Thyroid gland (tissue), 4 donors: ENCODE measurements around the gene KCNA5. TPM values are rescaled to one million over a fixed set of nuclear protein-coding genes. Genes with fewer than 3 reads are reported as not detected.

Source experiments
- DNase-seq, 2 donors: peaks; one replicate each; pipeline ENCODE4 v3.0.0-alpha.2; 2019
- H3K27ac ChIP-seq, 3 donors: fragments of 200-600 bp; sonication (generic); 1 replicate in 2 of 3; 2 replicates in 1 of 3; pipeline ENCODE4 v1.5.1; 2016 to 2019; ENCODE audit warnings: mild to moderate bottlenecking in 1 of 3, moderate library complexity in 1 of 3
- H3K27me3 ChIP-seq: fragments of 200-600 bp; sonication (generic); one replicate; pipeline ENCODE4 v1.5.1; 2019
- H3K36me3 ChIP-seq, 2 donors: fragments of 200-600 bp; sonication (generic); one replicate each; pipeline ENCODE4 v1.5.1; 2016 to 2019
- H3K4me1 ChIP-seq, 2 donors: fragments of 200-600 bp; sonication (generic); one replicate each; pipeline ENCODE4 v1.5.1; 2017 to 2019
- H3K4me3 ChIP-seq, 3 donors: fragments of 200-600 bp; sonication (generic); replicated peaks in 1 of 3; 1 replicate in 2 of 3; 2 replicates in 1 of 3; pipeline ENCODE4 v1.5.1; 2016; ENCODE audit warnings: mild to moderate bottlenecking in 1 of 3
- H3K9me3 ChIP-seq: fragments of 200-600 bp; sonication (generic); one replicate; pipeline ENCODE4 v1.5.1; 2017
- POLR2A ChIP-seq, 2 donors: fragments of 450-650 bp; IDR thresholded peaks; one replicate each; pipeline ENCODE4 v1.6.1; 2017; ENCODE audit warnings: antibody characterized with exemption in 2 of 2, mild to moderate bottlenecking in 2 of 2, moderate library complexity in 1 of 2
- WGBS, 2 donors: methylation state at CpG; one replicate each; pipeline ENCODE4 v1.1.5; 2017; 5-methylcytosine and 5-hydroxymethylcytosine counted together
- intact Hi-C: fragments of 100-400 bp; cut with DNase I; formaldehyde crosslinking; loops from one replicate; pipeline ENCODE4 v1.15.1; 2023
- total RNA-seq, 4 donors: library from RNA; depleted of rRNA; stranded (reverse); fragments of >200 nt; gene quantifications; one replicate each; pipeline ENCODE4 v1.2.3, GENCODE V29; 2016
- TF ChIP-seq, protein P1 (sequence below), 6 experiments: fragments of 200-600 bp in 3 of 6; fragments of 450-650 bp in 3 of 6; sonication (generic) in 3 of 6; IDR thresholded peaks; one replicate each; pipeline ENCODE4 v1.5.1; 2016 to 2019; ENCODE audit warnings: antibody characterized with exemption in 6 of 6, mild to moderate bottlenecking in 2 of 6, inconsistent platforms in 1 of 6, moderate library complexity in 1 of 6

KCNA5 gene
- total RNA-seq, 4 donors from 2014 or later, result 0.40 to 1.0 (median 0.76) TPM

DNA sequence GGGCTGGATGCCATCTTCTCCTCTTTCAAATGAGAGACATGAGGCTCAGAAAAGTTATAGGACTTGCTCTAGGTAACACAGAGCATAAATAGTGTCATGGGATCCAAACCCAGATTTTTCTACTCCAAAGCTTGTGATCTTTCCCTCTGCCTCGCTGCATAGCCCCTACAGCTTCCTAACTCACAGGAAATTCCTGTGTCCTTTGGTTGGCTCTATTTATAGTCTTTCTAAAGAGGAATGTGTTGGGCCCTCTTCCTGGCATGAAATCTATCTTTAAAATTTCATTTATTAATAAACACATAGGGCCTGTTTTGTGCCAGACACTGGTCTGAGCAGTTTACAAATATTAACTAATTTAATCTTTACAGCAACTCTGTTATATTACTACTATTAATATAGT lies 9.8 kb upstream of the KCNA5 start:
- Histone ChIP-seq H3K27me3 (no peaks in the 10 kb centered on the region), H3K4me3 (no peak overlapping the region), H3K4me1 (peaks cover 0 to 9% of the 10 kb centered on the region in 2 donors), H3K36me3 (no peaks in the 10 kb centered on the region), H3K9me3 (no peaks in the 10 kb centered on the region), H3K27ac (no peak overlapping the region)
- no peak for DNase-seq
- intact Hi-C loops, result no loop called here
- WGBS, 2 donors, result 66 to 67% methylated on average over 1 of the region's 1 CpG
- TF ChIP-seq, protein P1, sequence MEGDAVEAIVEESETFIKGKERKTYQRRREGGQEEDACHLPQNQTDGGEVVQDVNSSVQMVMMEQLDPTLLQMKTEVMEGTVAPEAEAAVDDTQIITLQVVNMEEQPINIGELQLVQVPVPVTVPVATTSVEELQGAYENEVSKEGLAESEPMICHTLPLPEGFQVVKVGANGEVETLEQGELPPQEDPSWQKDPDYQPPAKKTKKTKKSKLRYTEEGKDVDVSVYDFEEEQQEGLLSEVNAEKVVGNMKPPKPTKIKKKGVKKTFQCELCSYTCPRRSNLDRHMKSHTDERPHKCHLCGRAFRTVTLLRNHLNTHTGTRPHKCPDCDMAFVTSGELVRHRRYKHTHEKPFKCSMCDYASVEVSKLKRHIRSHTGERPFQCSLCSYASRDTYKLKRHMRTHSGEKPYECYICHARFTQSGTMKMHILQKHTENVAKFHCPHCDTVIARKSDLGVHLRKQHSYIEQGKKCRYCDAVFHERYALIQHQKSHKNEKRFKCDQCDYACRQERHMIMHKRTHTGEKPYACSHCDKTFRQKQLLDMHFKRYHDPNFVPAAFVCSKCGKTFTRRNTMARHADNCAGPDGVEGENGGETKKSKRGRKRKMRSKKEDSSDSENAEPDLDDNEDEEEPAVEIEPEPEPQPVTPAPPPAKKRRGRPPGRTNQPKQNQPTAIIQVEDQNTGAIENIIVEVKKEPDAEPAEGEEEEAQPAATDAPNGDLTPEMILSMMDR (IDR thresholded peaks at IDR 0.05), result no peak
- no peak for TF ChIP-seq POLR2A (IDR thresholded peaks at IDR 0.05)

- Histone ChIP-seq H3K36me3 (no peaks in the 10 kb centered on the region), H3K4me3 (no peak overlapping the region), H3K4me1 (peaks cover 0 to 9% of the 10 kb centered on the region in 2 donors), H3K27me3 (no peaks in the 10 kb centered on the region), H3K9me3 (no peaks in the 10 kb centered on the region), H3K27ac (no peak overlapping the region)
- TF ChIP-seq, protein P1 (IDR thresholded peaks at IDR 0.05), result no peak
- no peak for TF ChIP-seq POLR2A (IDR thresholded peaks at IDR 0.05)
- intact Hi-C loops, result no loop called here
- peak; percentile 40 to 52 for DNase-seq
- 31 to 46% methylated on average over 5 of the region's 5 CpGs for WGBS, 2 donors
Measured at GRCh38 chr12:5034603-5035002, 9.1 kb upstream of the KCNA5 start.

GRCh38 chr12:5035618-5036017 lies 8.1 kb upstream of the KCNA5 start:
- peaks cover 0 to 9% of the 10 kb centered on the region in 2 donors for H3K4me1 ChIP-seq
- no peak for DNase-seq
- no peaks in the 10 kb centered on the region for H3K27me3 ChIP-seq
- no peak for TF ChIP-seq POLR2A (IDR thresholded peaks at IDR 0.05)
- TF ChIP-seq, protein P1 (IDR thresholded peaks at IDR 0.05), result no peak
- intact Hi-C loops, result no loop called here
- no peak overlapping the region for H3K4me3 ChIP-seq
- no peak overlapping the region for H3K27ac ChIP-seq
- H3K9me3 ChIP-seq, result no peaks in the 10 kb centered on the region
- H3K36me3 ChIP-seq, result no peaks in the 10 kb centered on the region
- 85 to 90% methylated on average over 6 of the region's 6 CpGs for WGBS, 2 donors

DNA sequence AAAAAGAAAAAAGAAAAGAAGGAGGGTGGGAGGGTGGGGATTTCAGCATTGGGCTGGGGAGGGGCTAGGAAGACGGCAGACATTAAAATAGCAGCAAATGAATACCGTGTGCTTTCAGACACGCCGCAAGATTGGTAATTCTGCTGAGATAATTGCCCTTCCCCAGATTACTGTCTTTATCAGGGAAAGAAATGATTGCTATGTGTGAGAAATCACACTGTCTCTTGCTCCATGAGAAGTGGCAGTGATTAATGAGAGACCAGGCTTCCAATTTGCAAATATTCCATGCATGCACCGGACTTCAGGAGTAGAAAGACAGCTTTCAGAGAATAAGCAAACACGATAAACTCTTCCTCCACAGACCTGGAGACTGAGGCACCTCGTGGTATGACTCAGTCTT lies 7.6 kb upstream of the KCNA5 start:
- H3K27ac ChIP-seq, result no peak overlapping the region
- no peak overlapping the region for H3K4me3 ChIP-seq
- DNase-seq, result no peak
- intact Hi-C loops, result no loop called here
- peaks cover 0 to 9% of the 10 kb centered on the region in 2 donors for H3K4me1 ChIP-seq
- 84 to 85% methylated on average over 7 of the region's 7 CpGs for WGBS, 2 donors
- H3K36me3 ChIP-seq, result no peaks in the 10 kb centered on the region
- H3K27me3 ChIP-seq, result no peaks in the 10 kb centered on the region
- no peak for TF ChIP-seq POLR2A (IDR thresholded peaks at IDR 0.05)
- TF ChIP-seq, protein P1 (IDR thresholded peaks at IDR 0.05), result no peak
- H3K9me3 ChIP-seq, result no peaks in the 10 kb centered on the region

DNA sequence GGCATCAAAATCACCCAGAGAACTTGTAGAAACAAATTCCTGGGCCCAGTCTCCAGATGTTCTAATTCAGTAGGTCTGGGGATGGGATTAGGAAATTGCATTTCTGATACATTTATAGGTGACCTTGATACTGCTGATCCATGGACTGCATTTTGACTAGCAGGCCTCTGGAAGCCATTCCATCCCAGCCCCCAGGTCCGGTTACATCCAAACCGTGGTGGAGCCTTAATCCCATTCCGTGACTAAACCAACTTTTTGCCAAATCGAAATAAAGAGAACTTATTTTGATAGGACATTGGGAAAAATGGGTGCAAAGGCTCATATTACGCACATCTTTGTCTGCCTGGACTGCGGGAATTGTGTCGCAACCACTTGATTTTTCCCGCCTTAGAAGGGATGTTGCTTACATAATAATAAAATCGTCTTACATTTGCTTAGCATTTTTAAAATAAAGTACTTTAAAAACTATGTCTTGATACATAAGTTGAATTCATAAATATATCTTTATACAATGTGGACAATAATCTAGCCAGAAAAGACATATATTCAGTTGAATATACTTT lies 5.8 kb upstream of the KCNA5 start:
- no peak for TF ChIP-seq POLR2A (IDR thresholded peaks at IDR 0.05)
- TF ChIP-seq, protein P1 (IDR thresholded peaks at IDR 0.05), result no peak
- H3K4me3 ChIP-seq, result no peak overlapping the region
- WGBS, 2 donors, result 91 to 93% methylated on average over 9 of the region's 9 CpGs
- no peaks in the 10 kb centered on the region for H3K36me3 ChIP-seq
- no peak for DNase-seq
- H3K9me3 ChIP-seq, result no peaks in the 10 kb centered on the region
- intact Hi-C loops, result no loop called here
- no peaks in the 10 kb centered on the region for H3K27me3 ChIP-seq
- H3K27ac ChIP-seq, result no peak overlapping the region
- H3K4me1 ChIP-seq, result peaks cover 0 to 9% of the 10 kb centered on the region in 2 donors
